ENCODE results near the gene CDKL4.

DNA sequence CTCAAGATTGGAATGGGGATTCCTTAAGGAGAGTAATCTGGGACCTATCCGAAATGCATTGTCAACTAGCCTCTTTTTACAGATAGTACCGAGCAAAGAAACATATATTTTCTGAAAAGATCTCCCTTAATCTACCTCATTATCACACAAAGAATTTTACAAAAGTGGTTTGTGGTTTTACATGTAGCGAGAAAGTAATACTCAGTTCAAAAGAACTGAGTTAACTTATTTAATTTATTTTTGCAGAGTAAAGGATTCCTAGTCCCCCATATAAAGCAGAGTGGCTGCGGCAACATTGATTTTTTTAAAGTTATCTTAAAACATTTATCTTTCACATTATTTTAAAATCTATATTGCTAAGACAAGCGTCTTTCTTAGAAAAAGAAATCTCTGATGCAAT lies 107.0 kb downstream of the CDKL4 start:
- no peak for TF ChIP-seq POLR2AphosphoS5 (IDR thresholded peaks at IDR 0.05)
- TF ChIP-seq CTCF (IDR thresholded peaks at IDR 0.05): no peak
